GM12872 (cell line): ENCODE data around the gene ADH1B.

Experiments
- CTCF ChIP-seq: IDR thresholded peaks from 3 replicates; pipeline ENCODE4 v1.5.1; 2011; ENCODE audit warnings: low read depth, mild to moderate bottlenecking, low read length, moderate library complexity; ENCODE audit not compliant: insufficient read depth

ADH1B gene

GRCh38 chr4:99285387-99285786, 35.8 kb downstream of the ADH1B start:
- TF ChIP-seq CTCF: no peak

- TF ChIP-seq CTCF: no peak
Measured at GRCh38 chr4:99282731-99283130, 38.5 kb downstream of the ADH1B start.

- no peak for TF ChIP-seq CTCF
Measured at GRCh38 chr4:99281261-99281660, 39.9 kb downstream of the ADH1B start.

- no peak for TF ChIP-seq CTCF
Measured at GRCh38 chr4:99276417-99276816, 44.8 kb downstream of the ADH1B start.

- no peak for TF ChIP-seq CTCF
Measured at GRCh38 chr4:99275885-99276284, 45.3 kb downstream of the ADH1B start.

GRCh38 chr4:99275050-99275449, 46.2 kb downstream of the ADH1B start:
- TF ChIP-seq CTCF: no peak

GRCh38 chr4:99273704-99274103, 47.5 kb downstream of the ADH1B start:
- no peak for TF ChIP-seq CTCF

- TF ChIP-seq CTCF: no peak
Measured at GRCh38 chr4:99264927-99265326, 56.3 kb downstream of the ADH1B start.
